ENCODE measurements around the gene ENHO.

ENHO gene

DNA sequence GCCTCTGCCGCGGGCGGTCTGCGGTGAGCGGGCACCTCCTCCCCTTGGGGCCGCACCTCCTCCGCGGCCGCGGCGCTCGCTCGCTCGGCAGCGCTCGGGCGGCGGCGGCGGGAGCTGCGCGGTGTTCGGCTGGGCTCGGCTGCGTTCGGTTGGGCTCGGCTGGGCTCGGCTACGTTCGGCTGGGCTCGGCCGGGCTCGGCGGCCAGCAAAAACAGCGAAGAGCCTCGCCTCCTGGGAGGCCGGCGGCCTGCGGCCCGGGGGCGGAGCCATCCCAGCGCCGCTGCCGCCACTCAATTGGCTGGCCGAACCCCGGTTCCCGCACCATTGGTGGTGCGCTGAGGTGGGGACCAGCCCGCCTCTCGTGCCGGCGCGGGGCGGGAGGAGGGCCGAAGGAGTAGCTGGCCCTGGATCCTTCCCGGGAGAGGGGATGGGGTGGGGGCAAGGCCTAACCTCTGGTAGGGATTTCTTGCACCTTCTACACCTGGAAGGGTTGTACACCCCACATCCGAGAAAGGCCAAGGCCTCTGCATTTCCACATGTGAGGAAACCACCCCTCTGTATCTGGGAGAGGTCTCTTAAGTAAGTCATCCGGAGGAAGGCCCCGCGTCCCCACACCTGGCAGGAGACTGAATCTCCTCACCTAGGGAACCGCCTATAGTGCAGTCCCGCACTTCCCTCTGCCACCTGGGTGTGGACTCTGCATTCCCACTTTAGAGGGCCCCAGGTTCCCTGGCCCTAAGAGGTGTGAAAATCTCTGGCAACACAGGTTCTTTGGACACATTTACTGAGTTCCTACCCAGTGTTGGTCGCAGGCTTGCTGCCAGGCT is at the start of gene ENHO:
ENHO (minus strand) TSS at position 20 of the 827 bp plus-strand sequence. CDS start 1,295 bp downstream, outside the sequence.
- peak; percentile 55 for FAIRE-seq
- peak; percentile 84 for DNase-seq (ENCODE audit: insufficient read length, low spot score)

DNA sequence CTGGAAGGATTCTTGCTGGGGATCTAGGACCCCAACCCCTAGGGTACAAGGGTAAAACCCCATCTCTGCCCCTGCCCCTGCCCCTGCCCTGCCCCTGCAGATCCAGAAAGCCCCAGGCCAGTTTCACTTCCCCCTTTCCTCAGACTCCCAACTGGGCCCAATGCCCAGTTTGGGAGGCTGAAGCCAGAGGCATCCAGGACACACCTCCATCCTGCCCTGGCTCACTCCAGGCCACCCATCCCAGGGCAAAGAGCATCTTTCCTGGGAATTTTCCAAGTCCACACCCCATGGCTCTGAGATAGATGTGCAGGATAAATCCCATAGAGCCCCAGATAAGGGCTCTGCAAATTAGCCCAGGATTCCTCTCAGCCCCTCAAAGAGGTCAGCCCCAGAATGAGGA is 49.3 kb upstream of the ENHO start:
- FAIRE-seq (no peak), DNase-seq (ENCODE audit: insufficient read length, low spot score) (no peak)

- FAIRE-seq (no peak), DNase-seq (ENCODE audit: insufficient read length, low spot score) (no peak)
Measured at GRCh38 chr9:34571481-34571810, 48.7 kb upstream of the ENHO start.

- DNase-seq (ENCODE audit: insufficient read length, low spot score) = no peak
- no peak for FAIRE-seq
Measured at GRCh38 chr9:34570809-34571480, 48.2 kb upstream of the ENHO start.

- DNase-seq (ENCODE audit: insufficient read length, low spot score) (no peak), FAIRE-seq (no peak)
Measured at GRCh38 chr9:34570376-34570775, 47.6 kb upstream of the ENHO start.

GRCh38 chr9:34568774-34569173 is 46.0 kb upstream of the ENHO start:
- FAIRE-seq (no peak), DNase-seq (ENCODE audit: insufficient read length, low spot score) (no peak)

DNA sequence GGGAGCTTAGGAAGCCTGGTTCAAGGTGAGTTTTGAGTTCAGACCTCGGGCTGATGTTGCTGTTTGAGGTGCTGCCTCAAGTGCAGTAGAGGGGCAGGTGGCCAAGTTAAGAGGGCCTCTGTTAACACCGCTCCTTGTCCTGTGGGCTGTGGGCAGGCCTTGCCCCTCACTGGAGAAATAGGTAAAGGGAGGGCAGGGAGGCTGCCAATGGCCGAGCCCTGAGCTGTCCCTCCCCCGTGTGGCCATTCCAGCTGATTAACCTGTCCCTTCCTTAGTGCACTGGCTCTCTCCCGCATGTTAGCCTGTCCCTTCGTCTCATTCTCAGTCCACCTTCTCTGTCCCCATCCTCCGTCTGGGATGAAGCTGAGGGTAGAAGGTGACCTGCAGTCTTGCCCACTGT is 45.3 kb upstream of the ENHO start:
- FAIRE-seq (no peak), DNase-seq (ENCODE audit: insufficient read length, low spot score) (no peak)

GRCh38 chr9:34566972-34567371 is 44.2 kb upstream of the ENHO start:
- no peak for DNase-seq (ENCODE audit: insufficient read length, low spot score)
- no peak for FAIRE-seq

- DNase-seq (ENCODE audit: insufficient read length, low spot score) = no peak
Measured at GRCh38 chr9:34566322-34566721, 43.5 kb upstream of the ENHO start.

GRCh38 chr9:34565856-34566255 is 43.1 kb upstream of the ENHO start:
- no peak for DNase-seq (ENCODE audit: insufficient read length, low spot score)
- FAIRE-seq = no peak

More at GRCh38 chr9:34566322-34566721, 43.5 kb upstream of the ENHO start:
- FAIRE-seq = no peak

DNA sequence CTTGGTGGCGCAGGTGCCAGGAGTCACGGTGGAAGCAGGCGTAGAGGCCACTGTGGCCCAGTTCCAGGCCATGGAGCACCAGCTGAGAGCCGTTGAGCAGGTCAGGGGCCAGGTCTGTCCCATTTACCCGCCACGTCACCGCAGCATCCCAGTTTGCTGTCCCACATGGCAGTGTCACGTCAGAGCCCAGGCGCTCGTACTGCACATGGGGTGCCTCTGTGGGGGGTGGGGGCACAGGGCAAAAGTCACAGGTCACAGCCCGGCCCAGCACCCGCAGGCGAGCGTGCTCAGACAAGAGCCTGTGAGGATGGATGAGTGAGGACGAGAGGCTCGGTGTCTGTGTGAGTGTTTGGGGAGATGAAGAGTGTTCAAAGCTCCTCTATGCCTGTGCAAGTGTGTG is 41.8 kb upstream of the ENHO start:
- DNase-seq (ENCODE audit: insufficient read length, low spot score) (no peak), FAIRE-seq (no peak)

DNA sequence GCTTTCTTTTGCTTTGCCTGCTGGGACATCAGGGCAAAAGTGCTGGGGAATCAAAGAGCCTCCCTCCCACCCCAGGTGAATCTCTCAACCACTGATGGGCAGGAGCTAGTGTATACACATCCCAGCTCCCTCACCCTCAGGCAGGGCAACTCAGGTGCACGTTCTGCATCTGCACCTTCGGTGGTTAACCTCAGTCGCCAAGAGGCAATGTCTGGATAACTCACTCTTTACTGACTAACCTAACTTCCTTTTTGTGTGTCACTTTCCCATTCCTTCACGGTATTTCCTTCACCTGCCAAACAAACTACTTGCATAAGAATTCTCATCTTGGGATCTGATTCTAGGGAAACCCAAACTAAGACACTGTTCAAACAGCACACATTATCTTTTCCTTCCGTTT is 40.5 kb upstream of the ENHO start:
- no peak for FAIRE-seq
- no peak for DNase-seq (ENCODE audit: insufficient read length, low spot score)

DNA sequence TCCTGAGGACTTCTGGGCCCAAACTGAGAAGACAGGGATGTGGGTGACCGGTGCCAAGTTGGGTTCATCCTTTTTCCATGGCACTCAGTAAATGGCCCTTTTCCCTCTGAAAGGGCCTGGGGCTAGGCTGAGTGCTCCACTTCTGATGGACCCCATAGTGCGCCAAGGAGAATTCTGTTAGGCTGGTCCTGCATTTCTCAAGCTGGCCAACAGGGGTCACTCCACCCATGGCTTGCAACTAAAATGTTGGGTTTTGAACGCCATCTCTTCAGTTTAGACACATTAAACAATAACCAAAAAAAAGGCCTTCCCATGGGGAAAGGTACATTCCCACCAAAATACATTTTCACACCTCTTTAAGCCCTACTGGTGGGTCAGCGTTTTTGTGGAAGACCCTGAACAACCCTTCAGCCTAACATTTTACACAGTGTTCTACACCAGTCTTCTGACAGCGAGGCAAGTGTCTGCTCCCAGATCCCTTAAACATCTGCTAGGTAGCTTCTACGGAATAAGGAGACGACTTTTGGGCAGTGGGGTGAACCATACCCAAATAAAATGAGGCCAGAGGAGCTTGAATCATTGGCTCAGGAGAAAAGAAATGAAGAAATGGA is 39.5 kb upstream of the ENHO start:
- no peak for DNase-seq (ENCODE audit: insufficient read length, low spot score)
- FAIRE-seq = no peak

DNA sequence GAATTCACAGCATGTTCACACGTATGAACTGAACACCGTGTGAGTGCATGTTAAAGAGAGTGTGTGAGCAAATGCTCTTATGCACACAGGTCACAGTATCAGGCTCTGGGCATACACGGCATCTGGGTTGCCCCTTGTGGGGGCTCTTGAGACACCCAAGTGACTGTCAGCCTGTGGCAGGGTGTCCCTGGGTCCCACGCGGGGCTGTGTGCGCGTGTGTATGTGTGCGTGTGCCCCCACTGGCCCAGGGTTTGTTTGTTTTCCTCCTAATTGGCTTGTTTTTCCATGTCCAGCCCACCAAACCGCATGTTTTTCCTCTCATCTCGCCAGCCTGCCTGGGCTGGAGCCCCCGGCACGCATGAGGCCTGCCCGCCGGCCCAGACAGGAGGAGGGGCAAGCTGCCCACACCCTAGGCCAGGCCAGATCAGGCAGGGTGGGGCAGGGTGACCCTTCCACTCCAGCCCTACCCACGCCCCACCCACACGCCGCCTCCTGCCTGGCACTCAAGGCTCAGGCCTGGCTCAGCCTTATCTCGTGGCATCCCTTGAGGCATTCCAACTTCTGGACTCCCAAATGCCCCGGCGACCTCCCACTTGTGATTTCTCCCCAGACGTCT is 37.9 kb upstream of the ENHO start:
- FAIRE-seq = no peak

GRCh38 chr9:34559624-34560455 is 37.0 kb upstream of the ENHO start:
- FAIRE-seq = no peak
- peak; percentile 26 for DNase-seq (ENCODE audit: insufficient read length, low spot score)

More for the DNA sequence above, 37.9 kb upstream of the ENHO start:
- no peak for DNase-seq (ENCODE audit: insufficient read length, low spot score)

GRCh38 chr9:34558919-34559623 is 36.3 kb upstream of the ENHO start:
- no peak for DNase-seq (ENCODE audit: insufficient read length, low spot score)
- FAIRE-seq = no peak

DNA sequence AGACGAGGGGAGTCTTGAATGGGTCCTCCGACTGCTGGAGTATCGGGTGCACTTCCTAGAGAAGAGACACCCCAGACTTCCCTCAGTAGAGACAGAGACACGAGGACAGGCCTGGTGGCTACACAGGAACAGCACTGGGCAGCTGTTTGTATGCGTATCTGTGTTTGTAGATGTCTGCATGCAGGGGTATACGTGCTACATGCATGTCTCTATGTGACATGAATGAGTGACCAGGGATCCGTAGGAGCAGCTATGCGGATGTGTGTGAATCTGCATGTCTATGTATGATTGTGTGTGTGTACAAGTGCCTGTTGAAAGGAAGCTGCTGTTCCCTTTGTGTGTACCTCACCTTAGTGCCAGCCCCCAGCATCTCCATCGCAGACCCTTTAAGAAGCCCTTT is 35.6 kb upstream of the ENHO start:
- no peak for FAIRE-seq

GRCh38 chr9:34557426-34558321 is 34.9 kb upstream of the ENHO start:
- no peak for FAIRE-seq

More for the DNA sequence above, 35.6 kb upstream of the ENHO start:
- no peak for DNase-seq (ENCODE audit: insufficient read length, low spot score)

DNA sequence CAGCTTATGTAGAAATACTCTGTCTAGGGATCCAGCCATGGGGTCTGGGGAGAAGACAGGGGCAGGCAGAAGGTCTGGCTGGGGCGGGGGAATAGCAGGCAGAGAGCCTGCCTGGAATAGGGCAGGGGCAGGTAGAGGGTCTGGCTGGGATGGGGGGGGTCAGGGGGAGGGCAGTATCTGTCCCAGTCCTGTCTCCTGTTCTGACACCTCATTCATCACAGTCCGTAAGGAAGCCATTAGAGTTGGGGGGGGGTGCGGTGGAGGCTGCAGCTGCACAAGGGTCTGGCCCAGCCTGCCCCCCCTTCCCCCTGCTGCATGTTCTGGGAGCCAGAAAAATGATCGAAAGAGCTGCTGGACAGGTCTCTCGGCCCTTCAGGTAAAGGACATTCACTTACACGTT is 34.2 kb upstream of the ENHO start:
- FAIRE-seq = no peak
- DNase-seq (ENCODE audit: insufficient read length, low spot score) = no peak

More at GRCh38 chr9:34557426-34558321, 34.9 kb upstream of the ENHO start:
- DNase-seq (ENCODE audit: insufficient read length, low spot score) = no peak

Measured in HTR-8/SVneo (cell line).